ENCODE measurements around the gene EIF1. TPM values are rescaled to one million over a fixed set of nuclear protein-coding genes. Genes with fewer than 3 reads are reported as not detected.
A peak's percentile ranks its signal among the peaks of the same experiment; 100 is the strongest.

Gene EIF1
- total and polyA plus RNA-seq, 12 donors, result 105 to 1,189 (median 442) TPM

DNA sequence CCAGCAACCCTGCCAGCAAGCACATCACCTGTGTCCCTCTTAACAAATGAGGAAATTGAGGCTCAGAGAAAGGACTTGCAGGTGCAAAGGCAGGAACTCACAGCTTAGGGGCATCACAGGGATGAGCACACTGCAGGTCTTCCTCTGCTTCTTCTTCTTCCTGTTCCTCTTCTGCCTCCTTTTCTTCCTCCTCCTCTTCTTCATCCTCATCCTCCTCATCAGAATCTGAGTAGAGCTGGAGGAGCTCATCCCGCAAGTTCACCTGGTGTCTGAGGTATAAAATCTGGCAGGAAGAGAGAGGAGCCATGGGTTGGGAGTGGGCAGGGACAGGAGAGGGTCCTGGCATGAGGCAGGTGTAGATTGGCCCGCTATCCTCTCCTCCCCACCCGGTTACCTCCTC, 43.2 kb downstream of the EIF1 start:
- TF ChIP-seq, protein P1, sequence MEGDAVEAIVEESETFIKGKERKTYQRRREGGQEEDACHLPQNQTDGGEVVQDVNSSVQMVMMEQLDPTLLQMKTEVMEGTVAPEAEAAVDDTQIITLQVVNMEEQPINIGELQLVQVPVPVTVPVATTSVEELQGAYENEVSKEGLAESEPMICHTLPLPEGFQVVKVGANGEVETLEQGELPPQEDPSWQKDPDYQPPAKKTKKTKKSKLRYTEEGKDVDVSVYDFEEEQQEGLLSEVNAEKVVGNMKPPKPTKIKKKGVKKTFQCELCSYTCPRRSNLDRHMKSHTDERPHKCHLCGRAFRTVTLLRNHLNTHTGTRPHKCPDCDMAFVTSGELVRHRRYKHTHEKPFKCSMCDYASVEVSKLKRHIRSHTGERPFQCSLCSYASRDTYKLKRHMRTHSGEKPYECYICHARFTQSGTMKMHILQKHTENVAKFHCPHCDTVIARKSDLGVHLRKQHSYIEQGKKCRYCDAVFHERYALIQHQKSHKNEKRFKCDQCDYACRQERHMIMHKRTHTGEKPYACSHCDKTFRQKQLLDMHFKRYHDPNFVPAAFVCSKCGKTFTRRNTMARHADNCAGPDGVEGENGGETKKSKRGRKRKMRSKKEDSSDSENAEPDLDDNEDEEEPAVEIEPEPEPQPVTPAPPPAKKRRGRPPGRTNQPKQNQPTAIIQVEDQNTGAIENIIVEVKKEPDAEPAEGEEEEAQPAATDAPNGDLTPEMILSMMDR (IDR thresholded peaks at IDR 0.05), result no peak
- no peak for TF ChIP-seq POLR2A (IDR thresholded peaks at IDR 0.05)
- peaks cover 5 to 14% of the 10 kb centered on the region in 2 donors for H3K4me1 ChIP-seq (replicated peaks in 1 of 2)
- DNase-seq, result no peak
- no peaks in the 10 kb centered on the region for H3K36me3 ChIP-seq (replicated peaks in 1 of 2)
- H3K9me3 ChIP-seq (replicated peaks in 1 of 3), result no peaks in the 10 kb centered on the region
- 53 to 83% (median 71%) methylated on average over 2 to 3 of the region's 3 CpGs for WGBS, 4 donors
- no peak overlapping the region for H3K27ac ChIP-seq
- peaks cover 27% of the 10 kb centered on the region for H3K27me3 ChIP-seq
- H3K4me3 ChIP-seq, result no peak overlapping the region
- intact Hi-C loops (cut with DNase I), result loop anchor here in 1 of 2 donors (10.0 kb wide), 2 partner anchors 153 to 223 kb away; no protein-coding TSS in a partner anchor

DNA sequence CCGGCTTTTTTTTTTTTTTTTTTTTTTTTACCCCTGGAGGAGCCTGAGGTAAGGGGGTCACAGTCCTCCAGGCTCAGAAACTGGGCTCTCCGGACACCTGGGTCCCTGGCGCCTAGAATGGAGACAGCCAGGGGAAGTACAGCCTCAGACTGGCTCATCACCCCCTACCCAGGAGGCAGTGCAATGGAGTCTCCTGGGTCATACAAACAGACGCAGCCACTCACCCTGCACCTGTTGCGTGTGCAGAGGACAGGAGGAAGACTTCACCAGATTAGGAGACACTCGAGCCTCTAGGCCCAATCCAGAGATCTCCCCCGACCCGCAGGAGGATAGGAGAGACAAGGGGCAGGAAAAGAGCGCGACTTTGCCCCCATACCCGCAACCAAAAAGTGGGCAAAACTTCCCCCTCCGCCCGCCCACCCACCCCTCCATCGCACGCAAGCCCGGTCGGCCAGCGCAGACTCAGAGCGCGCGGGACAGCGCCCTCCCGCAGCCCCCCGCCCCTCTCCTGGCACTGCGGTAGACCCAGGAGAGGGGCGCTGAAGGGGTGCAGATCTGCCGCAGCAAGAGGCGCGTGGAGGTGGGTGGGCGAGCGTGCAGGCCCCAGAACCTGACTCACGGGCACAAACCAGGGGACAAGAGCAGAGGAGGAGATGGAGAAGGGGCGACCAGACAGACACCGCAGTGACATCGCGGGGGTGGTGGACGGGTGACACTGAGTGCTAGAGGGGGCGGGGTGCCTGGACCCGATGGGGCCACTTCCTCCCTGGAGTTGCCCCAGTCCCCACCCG, 44.9 kb downstream of the EIF1 start:
- Histone ChIP-seq H3K4me3 (peak overlapping the region in 1 of 4 donors; percentile 55), H3K27me3 (peaks cover 31% of the 10 kb centered on the region), H3K9me3 (replicated peaks in 1 of 3) (no peaks in the 10 kb centered on the region), H3K36me3 (replicated peaks in 1 of 2) (no peaks in the 10 kb centered on the region), H3K27ac (no peak overlapping the region), H3K4me1 (replicated peaks in 1 of 2) (peaks cover 5 to 14% of the 10 kb centered on the region in 2 donors)
- WGBS, 4 donors, result 16 to 26% (median 17%) methylated on average over 17 to 40 of the region's 40 CpGs
- TF ChIP-seq, protein P1 (IDR thresholded peaks at IDR 0.05), result no peak
- TF ChIP-seq POLR2A (IDR thresholded peaks at IDR 0.05), result no peak
- intact Hi-C loops (cut with DNase I), result loop anchor here in 1 of 2 donors (10.0 kb wide), 2 partner anchors 151 to 221 kb away; no protein-coding TSS in a partner anchor
- no peak for DNase-seq

DNA sequence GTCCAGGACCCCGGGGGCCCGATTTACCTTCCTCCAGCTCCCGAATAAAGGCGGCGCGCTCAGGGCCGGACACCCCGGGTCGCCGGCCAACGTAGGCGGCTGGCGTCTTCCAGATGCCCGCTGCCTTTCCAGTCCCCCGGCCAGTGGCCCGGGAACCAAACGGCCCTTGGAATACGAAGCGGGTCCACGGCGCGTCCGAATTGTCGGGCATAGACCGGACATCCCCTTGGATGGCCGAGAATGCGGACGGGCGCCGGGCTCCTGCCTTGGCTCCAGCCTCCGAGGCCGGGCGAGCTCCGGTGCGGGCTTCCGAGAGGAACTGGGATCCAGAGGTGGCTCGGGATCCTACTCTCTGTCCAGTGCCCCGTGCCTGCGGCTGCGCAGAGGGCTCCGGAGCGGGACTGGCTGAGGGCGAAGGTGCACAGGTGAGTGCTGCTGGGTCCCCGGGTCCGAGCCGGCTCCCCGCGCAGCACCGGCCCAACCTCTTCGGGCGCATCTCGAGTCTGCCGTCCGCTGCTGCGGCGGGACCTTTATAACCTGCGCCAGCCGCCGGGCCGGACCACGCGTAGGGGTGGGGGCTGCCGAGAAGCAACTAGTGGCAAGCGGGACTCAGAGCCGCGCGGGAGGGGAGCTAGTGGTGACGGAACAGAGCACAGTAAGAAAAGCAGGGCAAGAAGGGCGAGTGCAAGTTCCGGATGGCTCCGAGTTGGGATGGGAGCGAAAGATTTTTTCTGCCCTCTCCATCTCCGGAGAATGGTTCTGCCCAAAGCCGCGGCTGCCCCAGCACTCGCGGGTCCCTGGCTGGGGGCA, 45.7 kb downstream of the EIF1 start, which contains the start of gene HAP1:
TSS of gene HAP1 (minus strand) at position 505 of the 810 bp plus-strand sequence. CDS start at position 496, 9 bp downstream.
- 1 to 2% (median 1%) methylated on average over 39 to 77 of the region's 77 CpGs for WGBS, 4 donors
- no peak within 1 kb of the TSS for H3K27ac ChIP-seq
- peak in 4 of 7 donors; percentile 19 to 39 (median 30) for DNase-seq
- H3K36me3 ChIP-seq (replicated peaks in 1 of 2), result no peaks in the 10 kb centered on the region
- peak within 1 kb of the TSS in 2 of 4 donors; percentile 3 to 55 for H3K4me3 ChIP-seq
- H3K9me3 ChIP-seq (replicated peaks in 1 of 3), result no peaks in the 10 kb centered on the region
- intact Hi-C loops (cut with DNase I), result loop anchor here in 1 of 2 donors (10.0 kb wide), 2 partner anchors 150 to 220 kb away; no protein-coding TSS in a partner anchor
- peaks cover 5 to 14% of the 10 kb centered on the region in 2 donors for H3K4me1 ChIP-seq (replicated peaks in 1 of 2)
- peak; percentile 48 to 49 for TF ChIP-seq POLR2A (IDR thresholded peaks at IDR 0.05)
- TF ChIP-seq, protein P1 (IDR thresholded peaks at IDR 0.05), result no peak
- peaks cover 31% of the 10 kb centered on the region for H3K27me3 ChIP-seq

DNA sequence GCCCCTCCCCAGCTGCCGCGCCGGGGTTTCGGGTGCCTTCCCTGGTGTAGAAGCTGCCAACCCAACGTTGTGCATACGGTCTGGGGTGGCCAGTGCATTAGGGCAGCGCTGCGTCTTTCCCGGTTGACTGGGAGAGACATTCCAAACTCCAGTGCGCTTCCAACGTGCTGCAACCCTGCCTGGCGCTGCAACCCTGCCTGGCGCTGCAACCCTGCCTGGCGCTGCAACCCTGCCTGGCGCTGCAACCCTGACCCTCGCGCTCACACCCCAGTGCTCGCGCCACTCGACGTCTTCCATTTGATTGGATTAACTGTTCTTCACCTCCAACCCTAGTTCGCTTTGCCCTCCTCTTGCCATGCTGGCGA, 46.2 kb downstream of the EIF1 start:
- Histone ChIP-seq H3K4me1 (replicated peaks in 1 of 2) (peaks cover 5 to 14% of the 10 kb centered on the region in 2 donors), H3K4me3 (peak overlapping the region in 2 of 4 donors; percentile 3 to 55), H3K27me3 (peaks cover 31% of the 10 kb centered on the region), H3K9me3 (replicated peaks in 1 of 3) (no peaks in the 10 kb centered on the region), H3K27ac (no peak overlapping the region), H3K36me3 (replicated peaks in 1 of 2) (no peaks in the 10 kb centered on the region)
- WGBS, 4 donors, result 2 to 5% (median 3%) methylated on average over 8 to 23 of the region's 23 CpGs
- intact Hi-C loops (cut with DNase I), result loop anchor here in 1 of 2 donors (10.0 kb wide), 2 partner anchors 150 to 220 kb away; no protein-coding TSS in a partner anchor
- DNase-seq, result no peak
- TF ChIP-seq POLR2A (IDR thresholded peaks at IDR 0.05), result no peak
- TF ChIP-seq, protein P1 (IDR thresholded peaks at IDR 0.05), result no peak
